Neural crest cell (in vitro differentiated cells): Measurements from ENCODE around the gene FAM174C. TPM values are rescaled to one million over a fixed set of nuclear protein-coding genes. Genes with fewer than 3 reads are reported as not detected.

Experiments used
- DNase-seq: peaks from one replicate; pipeline ENCODE4 v3.0.0; 2021; ENCODE audit warnings: low read depth, mixed read lengths, low spot score
- H3K27ac Mint-ChIP-seq: one replicate; pipeline ENCODE4 v1.8.0; 2021; ENCODE audit warnings: mild to moderate bottlenecking, mixed read lengths; ENCODE audit not compliant: unreplicated experiment
- H3K27me3 Mint-ChIP-seq: 2 replicates; pipeline ENCODE4 v1.8.0; 2021; ENCODE audit warnings: low read depth, mild to moderate bottlenecking, mixed read lengths
- H3K36me3 Mint-ChIP-seq: 2 replicates; pipeline ENCODE4 v1.8.0; 2021; ENCODE audit warnings: low read depth, mild to moderate bottlenecking, mixed read lengths
- H3K4me1 Mint-ChIP-seq: 2 replicates; pipeline ENCODE4 v1.8.0; 2021; ENCODE audit warnings: mixed read lengths
- H3K4me3 Mint-ChIP-seq: one replicate; pipeline ENCODE4 v1.8.0; 2021; ENCODE audit warnings: mild to moderate bottlenecking, mixed read lengths
- H3K9me3 Mint-ChIP-seq: 2 replicates; pipeline ENCODE4 v1.8.0; 2021; ENCODE audit warnings: mixed read lengths
- CTCF ChIP-seq: fragments of 200-600 bp; sonication (generic); conservative IDR thresholded peaks from 2 replicates; pipeline ENCODE4 v1.5.0; 2021; ENCODE audit warnings: antibody characterized with exemption, mild to moderate bottlenecking
- total RNA-seq: library from RNA; stranded (reverse); gene quantifications from 2 replicates; pipeline ENCODE4 v1.2.1, GENCODE V29; 2021

The FAM174C gene
- total RNA-seq, 1 donor from 2014 or later: 36.6 TPM

DNA sequence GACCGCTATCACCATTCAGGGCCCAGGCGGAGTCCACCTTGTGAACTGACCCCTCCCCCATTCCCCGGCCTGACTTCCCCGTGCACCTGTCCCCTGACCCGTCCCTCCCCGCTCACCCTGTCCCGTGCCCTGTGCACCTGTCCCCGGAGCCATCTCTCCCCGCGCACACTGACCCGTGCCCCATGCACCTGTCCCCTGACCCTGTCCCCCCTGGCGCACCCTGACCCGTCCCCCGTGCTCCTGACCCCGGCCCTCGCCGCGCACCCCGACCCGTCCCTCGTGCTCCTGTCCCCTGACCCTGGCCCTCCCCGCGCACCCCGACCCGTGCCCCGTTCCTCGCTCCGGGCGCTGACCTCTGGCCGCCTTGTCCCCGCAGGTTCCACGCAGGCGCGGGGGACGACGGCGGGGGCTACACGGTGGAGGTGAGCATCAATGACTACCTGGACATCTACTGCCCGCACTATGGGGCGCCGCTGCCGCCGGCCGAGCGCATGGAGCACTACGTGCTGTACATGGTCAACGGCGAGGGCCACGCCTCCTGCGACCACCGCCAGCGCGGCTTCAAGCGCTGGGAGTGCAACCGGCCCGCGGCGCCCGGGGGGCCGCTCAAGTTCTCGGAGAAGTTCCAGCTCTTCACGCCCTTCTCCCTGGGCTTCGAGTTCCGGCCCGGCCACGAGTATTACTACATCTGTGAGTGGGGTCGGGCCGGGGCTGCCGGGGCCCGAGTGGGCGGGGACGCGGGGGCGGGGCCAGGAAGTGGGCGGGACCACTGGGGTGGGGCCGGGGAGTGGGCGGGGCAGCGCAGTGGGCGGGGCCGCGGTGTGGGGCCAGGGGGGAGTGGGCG lies 20.1 kb downstream of the FAM174C start:
- H3K4me3 Mint-ChIP-seq: no peak overlapping the region

DNA sequence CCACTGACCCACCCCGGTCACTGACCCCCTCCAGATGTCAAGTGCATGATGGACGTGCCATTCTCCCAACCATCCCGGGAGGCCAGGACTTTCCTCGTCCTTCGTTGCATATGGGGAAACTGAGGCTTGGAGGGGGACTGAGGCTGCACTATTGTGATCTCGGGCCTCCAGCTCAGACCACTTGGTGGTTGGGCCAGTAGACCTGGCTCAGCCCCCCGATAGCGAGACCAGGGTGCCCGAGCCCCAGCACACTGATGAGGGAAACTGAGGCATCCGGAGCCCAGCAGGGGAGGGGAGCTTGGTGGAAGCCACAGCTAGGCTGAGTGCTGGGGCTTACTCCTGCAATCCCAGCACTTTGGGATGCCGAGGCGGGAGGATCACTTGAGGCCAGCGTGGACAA lies 20.7 kb downstream of the FAM174C start:
- Mint-ChIP-seq H3K9me3 (no peaks in the 10 kb centered on the region), H3K4me1 (no peaks in the 10 kb centered on the region), H3K36me3 (no peaks in the 10 kb centered on the region), H3K4me3 (no peak overlapping the region), H3K27me3 (no peaks in the 10 kb centered on the region), H3K27ac (no peak overlapping the region)
- TF ChIP-seq CTCF: no peak
- DNase-seq: no peak

More for the DNA sequence above, 20.1 kb downstream of the FAM174C start:
- no peaks in the 10 kb centered on the region for H3K36me3 Mint-ChIP-seq
- no peaks in the 10 kb centered on the region for H3K9me3 Mint-ChIP-seq
- no peaks in the 10 kb centered on the region for H3K27me3 Mint-ChIP-seq
- no peaks in the 10 kb centered on the region for H3K4me1 Mint-ChIP-seq
- TF ChIP-seq CTCF: no peak
- DNase-seq: no peak
- H3K27ac Mint-ChIP-seq: no peak overlapping the region

DNA sequence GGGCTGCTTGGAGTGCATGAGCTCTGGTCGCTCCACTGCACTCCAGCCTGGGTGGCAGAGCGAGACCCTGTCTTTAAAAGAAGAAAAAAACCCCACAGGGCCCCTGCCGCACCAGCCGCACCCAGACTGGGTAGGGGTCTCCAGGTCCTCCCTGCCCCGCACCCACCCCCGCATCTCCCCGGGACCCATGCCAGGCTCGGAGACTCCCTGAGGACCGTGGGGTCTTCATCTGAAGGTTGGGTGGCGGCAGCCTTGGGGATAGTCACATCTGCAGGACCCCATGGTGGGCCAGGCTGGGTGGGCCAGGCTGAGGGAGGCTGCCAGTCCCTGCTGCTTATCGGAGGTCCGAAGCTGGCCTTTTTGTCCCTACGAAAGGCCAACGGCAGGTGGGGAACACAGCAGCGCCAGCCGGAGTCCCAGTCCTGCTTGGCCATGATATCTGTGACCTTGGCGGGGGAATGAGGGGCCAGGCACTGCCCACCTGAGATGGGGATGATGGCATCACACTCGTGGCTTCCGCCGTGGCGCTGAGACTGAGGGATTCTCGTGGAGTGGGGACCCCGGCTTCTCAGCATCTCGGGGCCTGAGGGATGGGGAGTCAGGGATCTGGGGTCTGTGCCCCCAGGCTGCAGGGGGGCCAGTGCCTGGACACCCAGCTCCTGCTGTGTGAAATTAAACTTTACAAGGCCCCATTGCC lies 21.4 kb downstream of the FAM174C start:
- no peak for TF ChIP-seq CTCF
- Mint-ChIP-seq H3K4me1 (no peaks in the 10 kb centered on the region), H3K4me3 (no peak overlapping the region), H3K27ac (no peak overlapping the region), H3K36me3 (no peaks in the 10 kb centered on the region), H3K27me3 (no peaks in the 10 kb centered on the region), H3K9me3 (no peaks in the 10 kb centered on the region)
- no peak for DNase-seq

- Mint-ChIP-seq H3K4me1 (peaks cover 6% of the 10 kb centered on the region), H3K27ac (no peak overlapping the region), H3K9me3 (no peaks in the 10 kb centered on the region), H3K27me3 (no peaks in the 10 kb centered on the region), H3K36me3 (no peaks in the 10 kb centered on the region), H3K4me3 (no peak overlapping the region)
- no peak for TF ChIP-seq CTCF
- DNase-seq: no peak
Measured at GRCh38 chr19:1298235-1298634, 22.9 kb downstream of the FAM174C start.

GRCh38 chr19:1299801-1300200 lies 24.5 kb downstream of the FAM174C start:
- Mint-ChIP-seq H3K36me3 (no peaks in the 10 kb centered on the region), H3K27ac (no peak overlapping the region), H3K4me3 (no peak overlapping the region), H3K27me3 (no peaks in the 10 kb centered on the region), H3K4me1 (peaks cover 6% of the 10 kb centered on the region), H3K9me3 (no peaks in the 10 kb centered on the region)
- TF ChIP-seq CTCF: no peak
- DNase-seq: no peak
